NOMO-1 (cell line): ENCODE measurements around the gene PTAFR.

Experiments used
- DNase-seq, 2 experiments: peaks; one replicate each; lab custom pipeline; 2025; ENCODE audit not compliant: unreplicated experiment in 2 of 2; lab: John Stamatoyannopoulos, UW

PTAFR gene

GRCh38 chr1:28178690-28179485 is 2.4 kb upstream of the PTAFR start:
- DNase-seq = no peak

DNA sequence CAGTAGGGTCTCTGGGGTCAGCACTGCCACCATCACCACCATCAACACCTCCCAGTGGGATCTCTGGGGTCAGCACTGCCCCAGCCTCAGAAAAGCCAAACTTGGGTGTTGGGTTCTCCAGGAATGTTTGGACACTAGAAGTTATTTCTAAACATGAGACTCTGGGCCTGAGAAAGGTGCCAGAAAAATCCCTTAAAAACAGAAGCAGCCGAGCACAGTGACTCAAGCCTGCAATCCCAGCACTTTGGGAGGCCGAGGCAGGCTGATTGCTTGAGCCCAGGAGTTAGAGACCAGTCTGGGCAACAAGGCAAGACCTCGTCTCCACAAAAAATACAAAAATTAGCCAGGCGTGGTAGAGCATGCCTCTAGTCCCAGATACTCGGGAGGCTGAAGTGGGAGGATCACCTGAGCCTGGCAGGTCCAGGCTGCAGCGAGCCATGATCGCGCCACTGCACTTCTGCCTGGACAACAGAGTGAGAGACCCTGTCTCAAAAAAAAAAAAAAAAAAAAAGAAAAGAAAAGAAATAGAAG is 470 bp downstream of the PTAFR start:
- DNase-seq = no peak

DNA sequence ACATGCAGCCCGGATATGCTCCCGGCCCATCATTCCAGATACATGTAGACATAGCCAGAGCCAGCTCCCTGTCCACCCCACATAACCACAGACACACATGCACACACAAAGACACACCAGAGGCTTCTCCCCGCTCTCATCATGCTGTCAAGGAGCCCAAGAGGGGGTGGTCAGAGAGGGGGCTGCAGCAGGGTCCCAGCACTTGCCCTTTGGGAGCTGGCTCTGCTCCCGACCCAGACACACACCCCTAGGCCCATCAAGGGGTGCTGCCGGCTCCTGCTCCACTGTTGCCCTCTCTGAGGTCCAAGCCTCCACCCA is 2.6 kb downstream of the PTAFR start:
- DNase-seq = no peak

DNA sequence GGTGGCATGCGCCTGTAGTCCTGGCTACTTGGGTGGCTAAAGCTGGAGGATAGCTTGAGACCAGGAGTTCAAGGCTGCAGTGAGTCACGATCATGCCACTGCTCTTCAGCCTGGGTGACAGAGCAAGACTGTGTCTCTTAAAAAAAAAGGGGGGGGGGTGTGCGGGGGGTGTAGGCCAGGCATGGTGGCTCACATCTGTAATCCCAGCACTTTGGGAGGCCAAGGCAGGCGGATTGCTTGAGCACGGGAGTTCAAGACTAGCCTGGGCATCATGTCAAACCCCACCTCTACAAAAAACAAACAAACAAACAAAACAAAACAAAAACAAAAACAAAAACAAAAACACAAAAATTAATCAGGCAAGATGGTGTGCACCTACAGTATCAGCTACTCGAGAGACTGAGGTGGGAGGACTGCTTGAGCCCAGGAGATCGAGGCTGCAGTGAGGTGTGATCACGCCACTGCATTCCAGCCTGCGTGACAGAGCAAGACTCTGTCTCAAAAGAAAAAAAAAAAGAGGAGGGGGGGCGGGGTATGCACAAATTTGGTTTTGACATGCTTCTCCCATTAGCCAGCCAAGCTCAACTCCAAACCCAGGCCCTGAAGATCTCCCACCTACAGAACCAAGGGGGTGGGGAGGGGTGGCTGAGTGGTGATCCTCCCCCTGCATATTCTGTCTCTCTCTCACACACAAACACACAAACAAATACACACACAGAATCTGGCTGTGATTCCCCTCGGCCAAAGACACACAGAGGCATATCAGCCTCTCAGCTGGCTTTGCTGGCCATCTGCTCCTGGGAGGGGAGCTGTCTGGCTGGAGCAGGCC is 3.1 kb downstream of the PTAFR start:
- DNase-seq = peak in 1 of 2 experiments; percentile 47

DNA sequence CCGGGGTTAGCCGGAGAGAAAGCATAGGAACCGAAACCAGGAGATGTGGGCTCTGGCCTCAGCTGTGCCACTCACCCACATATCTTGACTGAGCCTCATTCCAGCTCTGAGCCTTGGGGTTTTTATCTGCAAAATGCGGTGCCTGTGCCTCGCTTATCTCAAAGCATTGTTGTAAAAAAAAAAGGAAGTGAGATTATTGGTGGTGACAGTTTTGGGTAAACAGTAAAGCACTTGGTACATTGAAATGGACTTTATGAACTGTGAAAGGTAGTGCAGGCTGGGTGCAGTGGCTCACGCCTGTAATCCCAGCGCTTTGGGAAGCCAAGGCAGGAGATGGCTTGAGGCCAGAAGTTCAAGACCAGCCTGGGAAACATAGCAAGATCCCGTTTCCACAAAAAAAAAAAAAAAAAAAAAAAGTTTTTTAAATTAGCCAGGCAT is 3.8 kb downstream of the PTAFR start:
- DNase-seq = peak; percentile 97 to 98

- DNase-seq = peak in 1 of 2 experiments; percentile 11
Observed at GRCh38 chr1:28171246-28171645, 5.2 kb downstream of the PTAFR start.

- no peak for DNase-seq
Observed at GRCh38 chr1:28170001-28170596, 6.4 kb downstream of the PTAFR start.

- no peak for DNase-seq
Observed at GRCh38 chr1:28163496-28164161, 12.9 kb downstream of the PTAFR start.

DNA sequence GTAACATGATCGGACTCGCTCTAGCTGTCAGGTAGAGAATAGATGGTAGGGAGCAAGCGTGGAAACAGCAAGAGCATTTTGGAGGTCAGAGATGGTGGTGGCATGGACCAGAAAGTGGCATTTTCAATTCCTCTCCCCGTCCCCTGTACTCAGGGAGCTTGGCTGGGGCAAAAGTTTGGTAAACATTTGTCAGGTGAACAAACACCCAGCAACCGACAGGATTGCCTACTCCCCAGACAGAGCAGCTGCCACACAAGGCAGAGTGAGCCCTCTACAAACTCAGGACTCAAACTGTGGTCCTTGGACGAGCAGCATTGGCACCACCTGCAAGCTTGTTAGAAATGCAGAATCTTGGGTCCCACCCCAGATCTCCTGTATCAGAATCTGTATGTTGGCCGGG is 14.3 kb downstream of the PTAFR start:
- DNase-seq = no peak

- no peak for DNase-seq
Observed at GRCh38 chr1:28161751-28162150, 14.7 kb downstream of the PTAFR start.

GRCh38 chr1:28160782-28161266 is 15.7 kb downstream of the PTAFR start:
- DNase-seq = no peak

DNA sequence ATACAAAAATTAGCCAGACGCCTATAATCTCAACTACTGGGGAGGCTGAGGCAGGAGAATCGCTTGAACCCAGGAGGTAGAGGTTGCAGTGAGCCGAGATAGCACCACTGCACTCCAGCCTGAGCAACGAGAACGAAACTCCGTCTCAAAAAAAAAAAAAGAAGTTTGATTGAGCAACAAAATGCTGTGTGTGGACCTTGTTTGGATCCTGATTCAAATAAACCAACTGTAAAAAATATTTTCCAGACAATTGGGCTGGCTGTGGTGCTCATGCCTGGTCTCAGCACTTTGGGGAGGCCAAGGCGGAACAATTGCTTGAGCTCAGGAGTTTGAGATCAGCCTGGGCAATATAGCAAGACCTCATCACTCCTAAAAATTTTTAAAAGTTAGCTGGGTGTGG is 16.8 kb downstream of the PTAFR start:
- DNase-seq = peak; percentile 17 to 30

DNA sequence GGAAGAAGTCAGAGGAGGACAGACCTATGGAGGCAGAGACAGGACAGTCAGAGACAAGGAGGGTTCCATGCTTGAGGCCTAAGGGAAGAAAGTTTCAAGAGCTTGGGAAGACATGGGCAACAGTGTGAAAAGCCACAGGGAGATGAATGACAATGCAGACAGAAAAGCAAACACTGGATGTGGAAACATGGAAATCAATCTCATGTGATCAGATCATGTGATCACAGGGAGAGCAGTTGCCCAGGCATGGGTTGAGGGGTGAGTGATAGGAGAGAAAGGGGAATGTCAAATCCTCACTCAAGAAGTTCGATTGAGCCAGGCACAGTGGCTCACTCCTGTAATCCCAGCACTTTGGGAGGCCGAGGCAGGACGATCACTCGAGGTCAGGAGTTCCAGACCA is 17.2 kb downstream of the PTAFR start:
- DNase-seq = no peak

DNA sequence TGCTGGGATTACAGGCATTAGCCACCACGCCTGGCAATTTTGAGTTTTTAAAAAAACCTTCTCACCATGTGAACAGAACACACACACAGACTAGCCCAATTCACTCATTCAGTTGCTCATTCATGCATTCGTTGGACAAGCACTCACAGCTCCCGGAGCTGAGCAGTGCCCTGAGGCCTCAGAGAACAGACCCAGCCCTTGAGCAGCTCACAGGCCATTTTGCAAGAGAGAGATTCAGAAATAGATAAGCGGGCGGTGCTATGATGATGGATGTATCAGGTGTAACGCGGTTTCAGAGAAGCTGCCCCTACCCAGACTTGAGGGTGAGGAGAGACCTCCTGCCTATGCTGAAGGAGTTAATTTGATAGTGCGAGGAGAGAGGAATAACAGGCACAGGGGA is 18.6 kb downstream of the PTAFR start:
- DNase-seq = no peak

- DNase-seq = no peak
Observed at GRCh38 chr1:28156821-28157220, 19.7 kb downstream of the PTAFR start.

DNA sequence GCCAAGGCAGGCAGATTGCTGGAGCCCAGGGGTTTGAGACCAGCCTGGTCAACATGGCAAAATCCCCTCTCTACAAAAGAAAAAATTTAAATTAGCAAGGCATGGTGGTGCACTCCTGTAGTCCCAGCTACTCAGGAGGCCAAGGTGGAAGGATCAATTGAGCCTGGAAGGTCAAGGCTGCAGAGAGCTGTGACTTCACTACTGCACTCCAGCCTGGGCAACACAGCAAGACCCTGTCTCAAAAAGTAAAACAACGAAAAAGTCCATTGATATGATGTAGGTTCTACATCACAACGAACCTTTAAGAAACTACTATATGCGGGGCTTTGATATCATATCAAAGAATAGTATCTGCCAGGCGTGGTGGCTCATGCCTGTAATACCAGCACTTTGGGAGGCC is 20.9 kb downstream of the PTAFR start:
- DNase-seq = no peak

DNA sequence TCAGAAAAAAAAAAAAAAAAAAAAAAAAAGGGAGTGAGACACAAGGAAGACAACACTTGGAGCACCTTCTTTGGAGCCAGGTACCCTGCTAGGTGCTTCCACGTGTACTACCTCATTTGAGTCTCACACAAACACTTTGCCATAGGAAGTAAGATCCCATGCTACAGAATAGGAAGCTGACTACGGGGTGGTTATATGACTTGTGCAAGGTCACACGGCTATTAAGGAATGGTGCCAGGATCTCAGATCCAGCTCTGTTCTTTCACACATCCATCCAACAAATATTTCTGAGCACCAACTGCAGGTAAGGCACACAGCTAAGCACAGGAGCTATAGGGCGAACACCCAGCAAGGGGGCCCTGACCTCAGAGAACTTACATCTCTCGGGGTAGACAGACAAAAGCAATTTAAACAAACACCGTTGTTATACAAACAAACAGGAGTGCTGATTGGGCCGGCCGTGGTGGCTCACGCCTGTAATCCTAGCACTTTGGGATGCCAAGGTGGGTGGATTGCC is 22.4 kb downstream of the PTAFR start:
- DNase-seq = no peak

GRCh38 chr1:28150125-28150780 is 26.2 kb downstream of the PTAFR start:
- no peak for DNase-seq

DNA sequence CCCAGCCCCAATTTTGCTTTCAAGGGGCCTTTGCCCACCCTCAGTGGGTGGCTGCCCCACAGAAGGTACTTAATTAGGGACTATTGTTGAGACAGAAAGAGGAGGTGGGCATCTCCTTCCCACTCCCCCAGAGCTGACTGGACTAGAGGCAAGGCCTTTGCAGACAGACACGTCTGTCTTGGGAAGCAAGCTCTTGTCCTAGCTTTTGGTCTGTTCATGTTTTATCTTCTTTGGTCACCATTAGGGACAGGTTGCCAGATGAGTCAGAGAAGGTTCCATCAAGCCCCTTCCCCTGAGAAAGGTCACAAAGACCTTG is 27.7 kb downstream of the PTAFR start:
- DNase-seq = no peak
